GF-D8 (cell line): ENCODE data around the gene HOXA2.
A peak's percentile ranks its signal among the peaks of the same experiment; 100 is the strongest.

Experiments
- DNase-seq: peaks from one replicate; lab custom pipeline; 2025; lab: John Stamatoyannopoulos, UW

HOXA2 gene

GRCh38 chr7:27098578-27099451 lies 3.7 kb downstream of the HOXA2 start:
- DNase-seq, result no peak

GRCh38 chr7:27097686-27098577 lies 4.6 kb downstream of the HOXA2 start:
- DNase-seq, result no peak

GRCh38 chr7:27096768-27097514 lies 5.5 kb downstream of the HOXA2 start:
- peak; percentile 48 for DNase-seq

- peak; percentile 80 for DNase-seq
These were observed 6.4 kb downstream of the HOXA2 start, which contains the start of gene HOXA1 for GRCh38 chr7:27095897-27096767. Gene HOXA1 (minus strand): TSS chr7:27096000. CDS start chr7:27095912, 88 bp downstream.

GRCh38 chr7:27095050-27095896 lies 7.2 kb downstream of the HOXA2 start:
- DNase-seq, result no peak

GRCh38 chr7:27094304-27095049 lies 8.0 kb downstream of the HOXA2 start:
- no peak for DNase-seq

- no peak for DNase-seq
These were observed 9.1 kb downstream of the HOXA2 start for GRCh38 chr7:27093184-27093895.

GRCh38 chr7:27092819-27093110 lies 9.7 kb downstream of the HOXA2 start:
- DNase-seq, result no peak

- DNase-seq, result no peak
These were observed 10.3 kb downstream of the HOXA2 start for GRCh38 chr7:27091941-27092818.

GRCh38 chr7:27091105-27091504 lies 11.4 kb downstream of the HOXA2 start:
- DNase-seq, result no peak

- DNase-seq, result no peak
These were observed 14.2 kb downstream of the HOXA2 start for GRCh38 chr7:27088002-27088922.

- DNase-seq, result no peak
These were observed 18.8 kb downstream of the HOXA2 start for GRCh38 chr7:27083646-27084045.

GRCh38 chr7:27082171-27082570 lies 20.3 kb downstream of the HOXA2 start:
- DNase-seq, result no peak

GRCh38 chr7:27080844-27081436 lies 21.5 kb downstream of the HOXA2 start:
- no peak for DNase-seq

- DNase-seq, result no peak
These were observed 23.1 kb downstream of the HOXA2 start for GRCh38 chr7:27079234-27079975.
